SU-DHL-6 (cell line): ENCODE data around the gene TRAPPC4.

Experiments
- H2AFZ ChIP-seq: fragments of 200-600 bp; sonication (generic); 2 replicates; pipeline ENCODE4 v1.6.1; 2014; ENCODE audit warnings: low read depth, mild to moderate bottlenecking, moderate library complexity, mixed read lengths, antibody characterized with exemption, low read length; ENCODE audit not compliant: severe bottlenecking
- H3F3A ChIP-seq: fragments of 200-600 bp; shearing (Covaris generic); 2 replicates; pipeline ENCODE4 v1.6.0; 2016; ENCODE audit warnings: antibody characterized with exemption, mild to moderate bottlenecking; ENCODE audit not compliant: insufficient read depth
- H3K27ac ChIP-seq: fragments of 200-600 bp; sonication (generic); 2 replicates; pipeline ENCODE4 v1.5.1; 2016; ENCODE audit warnings: low read depth, mild to moderate bottlenecking, low read length, moderate library complexity, mixed read lengths
- H3K27me3 ChIP-seq: fragments of 200-600 bp; sonication (generic), shearing (Covaris generic); 2 replicates; pipeline ENCODE4 v1.6.0; 2014; ENCODE audit warnings: mild to moderate bottlenecking, low read length
- H3K36me3 ChIP-seq: fragments of 200-600 bp; sonication (generic); 2 replicates; pipeline ENCODE4 v1.6.1; 2014; ENCODE audit warnings: mild to moderate bottlenecking, low read length, mixed read lengths
- H3K4me2 ChIP-seq: fragments of 300-600, 200-600 bp; shearing (Covaris generic), sonication (generic); 2 replicates; pipeline ENCODE4 v1.6.0; 2014; ENCODE audit warnings: low read length, low read depth, mild to moderate bottlenecking; ENCODE audit not compliant: poor library complexity, severe bottlenecking
- H3K4me3 ChIP-seq: fragments of 200-600 bp; sonication (generic); 2 replicates; pipeline ENCODE4 v1.5.1; 2014; ENCODE audit warnings: antibody characterized with exemption, low read length, mild to moderate bottlenecking, mixed read lengths; ENCODE audit not compliant: insufficient read depth, poor library complexity, severe bottlenecking
- H3K79me2 ChIP-seq: fragments of 200-600 bp; sonication (generic); 2 replicates; pipeline ENCODE4 v1.6.1; 2014; ENCODE audit warnings: mild to moderate bottlenecking, low read length, moderate library complexity; ENCODE audit not compliant: insufficient read depth
- H3K9ac ChIP-seq: fragments of 200-600 bp; sonication (generic); 2 replicates; pipeline ENCODE4 v1.7.0; 2014; ENCODE audit warnings: mild to moderate bottlenecking, low read length
- H3K9me2 ChIP-seq: fragments of 200-600 bp; sonication (generic); replicated peaks from 2 replicates; pipeline ENCODE4 v1.6.1; 2014; ENCODE audit warnings: low read length; ENCODE audit not compliant: insufficient read depth
- H3K9me3 ChIP-seq: fragments of 200-600 bp; sonication (generic); 2 replicates; pipeline ENCODE4 v1.6.1; 2014; ENCODE audit warnings: low read length, mixed read lengths; ENCODE audit not compliant: insufficient read depth
- H4K20me1 ChIP-seq: fragments of 200-600 bp; sonication (generic); 2 replicates; pipeline ENCODE4 v1.6.1; 2014; ENCODE audit warnings: low read depth, mild to moderate bottlenecking, antibody characterized with exemption, low read length, moderate library complexity, mixed read lengths
- EZH2phosphoT487 ChIP-seq: fragments of 200-600 bp; sonication (generic), shearing (Covaris generic); conservative IDR thresholded peaks from 2 replicates; pipeline ENCODE4 v1.6.1; 2018; ENCODE audit warnings: mild to moderate bottlenecking, antibody characterized with exemption, low read length, moderate library complexity, mixed read lengths
- TF ChIP-seq, protein P1 (sequence below): fragments of 200-600 bp; sonication (generic); IDR thresholded peaks from one replicate; pipeline ENCODE4 v1.5.1; 2017; ENCODE audit warnings: antibody characterized with exemption, mild to moderate bottlenecking, low read length, moderate library complexity; ENCODE audit not compliant: insufficient read depth, poor library complexity, severe bottlenecking

The TRAPPC4 gene

DNA sequence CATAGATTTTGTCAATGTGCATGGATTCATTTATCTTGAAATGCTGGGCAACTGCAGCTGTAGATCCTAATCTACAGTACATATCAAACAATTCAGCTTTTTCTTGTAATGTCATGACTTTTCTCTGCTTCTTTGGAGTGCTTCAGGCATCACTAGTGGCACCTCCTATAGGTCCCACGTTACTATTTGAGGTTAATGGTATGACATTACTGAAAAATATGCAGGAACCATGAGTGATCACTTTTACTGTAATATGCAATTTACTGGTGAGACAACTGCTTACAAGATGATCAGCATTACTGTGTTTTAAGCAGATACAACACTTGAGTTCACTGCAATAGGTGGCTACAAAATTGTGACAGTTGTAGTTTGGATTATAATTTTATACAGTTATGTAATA lies 17.7 kb upstream of the TRAPPC4 start:
- H3K36me3 ChIP-seq: 0 out of 2 replicates have a peak, but pooled peaks cover 4% of the 10 kb centered on the region
- no peaks in the 10 kb centered on the region for H3K27me3 ChIP-seq
- H3K79me2 ChIP-seq: peaks cover 43% of the 10 kb centered on the region

DNA sequence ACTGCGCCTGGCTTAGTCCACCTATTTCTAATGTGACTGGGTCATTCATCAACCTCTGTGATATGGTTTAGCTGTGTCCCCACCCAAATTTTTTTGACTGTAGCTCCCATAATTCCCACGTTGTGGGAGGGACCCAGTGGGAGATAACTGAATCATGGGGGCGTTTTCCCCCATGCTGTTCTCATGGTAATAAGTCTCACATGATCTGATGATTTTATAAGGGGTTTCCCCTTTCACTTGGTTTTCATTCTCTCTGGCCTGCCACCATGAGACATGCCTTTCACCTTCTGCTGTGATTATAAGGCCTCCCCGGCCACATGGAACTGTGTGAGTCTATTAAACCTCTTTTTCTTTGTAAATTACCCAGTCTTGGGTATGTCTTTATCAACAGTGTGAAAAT lies 11.9 kb upstream of the TRAPPC4 start:
- Histone ChIP-seq H3K27me3 (no peaks in the 10 kb centered on the region), H4K20me1 (no peaks in the 10 kb centered on the region), H3K9me2 (no peaks in the 10 kb centered on the region), H2AFZ (no peak overlapping the region), H3K9ac (no peak overlapping the region), H3K36me3 (0 out of 2 replicates have a peak, but pooled peaks cover 7% of the 10 kb centered on the region), H3K9me3 (no peaks in the 10 kb centered on the region), H3K27ac (no peak overlapping the region), H3K4me2 (no peak overlapping the region), H3K79me2 (0 out of 2 replicates have a peak, but pooled peaks cover 4% of the 10 kb centered on the region), H3F3A (peaks cover 6% of the 10 kb centered on the region; the same call in 1 of the 2 replicates), H3K4me3 (no peak overlapping the region)
- no peak for TF ChIP-seq EZH2phosphoT487
- TF ChIP-seq, protein P1, sequence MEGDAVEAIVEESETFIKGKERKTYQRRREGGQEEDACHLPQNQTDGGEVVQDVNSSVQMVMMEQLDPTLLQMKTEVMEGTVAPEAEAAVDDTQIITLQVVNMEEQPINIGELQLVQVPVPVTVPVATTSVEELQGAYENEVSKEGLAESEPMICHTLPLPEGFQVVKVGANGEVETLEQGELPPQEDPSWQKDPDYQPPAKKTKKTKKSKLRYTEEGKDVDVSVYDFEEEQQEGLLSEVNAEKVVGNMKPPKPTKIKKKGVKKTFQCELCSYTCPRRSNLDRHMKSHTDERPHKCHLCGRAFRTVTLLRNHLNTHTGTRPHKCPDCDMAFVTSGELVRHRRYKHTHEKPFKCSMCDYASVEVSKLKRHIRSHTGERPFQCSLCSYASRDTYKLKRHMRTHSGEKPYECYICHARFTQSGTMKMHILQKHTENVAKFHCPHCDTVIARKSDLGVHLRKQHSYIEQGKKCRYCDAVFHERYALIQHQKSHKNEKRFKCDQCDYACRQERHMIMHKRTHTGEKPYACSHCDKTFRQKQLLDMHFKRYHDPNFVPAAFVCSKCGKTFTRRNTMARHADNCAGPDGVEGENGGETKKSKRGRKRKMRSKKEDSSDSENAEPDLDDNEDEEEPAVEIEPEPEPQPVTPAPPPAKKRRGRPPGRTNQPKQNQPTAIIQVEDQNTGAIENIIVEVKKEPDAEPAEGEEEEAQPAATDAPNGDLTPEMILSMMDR: no peak

More for the DNA sequence above, 17.7 kb upstream of the TRAPPC4 start:
- no peak overlapping the region for H3K9ac ChIP-seq
- H3K4me3 ChIP-seq: no peak overlapping the region
- TF ChIP-seq, protein P1: no peak
- no peak for TF ChIP-seq EZH2phosphoT487
- no peaks in the 10 kb centered on the region for H4K20me1 ChIP-seq
- H3K27ac ChIP-seq: no peak overlapping the region
- H2AFZ ChIP-seq: no peak overlapping the region
- no peaks in the 10 kb centered on the region for H3K9me3 ChIP-seq
- no peaks in the 10 kb centered on the region for H3K9me2 ChIP-seq
- H3F3A ChIP-seq: no peaks in the 10 kb centered on the region
- H3K4me2 ChIP-seq: no peak overlapping the region

DNA sequence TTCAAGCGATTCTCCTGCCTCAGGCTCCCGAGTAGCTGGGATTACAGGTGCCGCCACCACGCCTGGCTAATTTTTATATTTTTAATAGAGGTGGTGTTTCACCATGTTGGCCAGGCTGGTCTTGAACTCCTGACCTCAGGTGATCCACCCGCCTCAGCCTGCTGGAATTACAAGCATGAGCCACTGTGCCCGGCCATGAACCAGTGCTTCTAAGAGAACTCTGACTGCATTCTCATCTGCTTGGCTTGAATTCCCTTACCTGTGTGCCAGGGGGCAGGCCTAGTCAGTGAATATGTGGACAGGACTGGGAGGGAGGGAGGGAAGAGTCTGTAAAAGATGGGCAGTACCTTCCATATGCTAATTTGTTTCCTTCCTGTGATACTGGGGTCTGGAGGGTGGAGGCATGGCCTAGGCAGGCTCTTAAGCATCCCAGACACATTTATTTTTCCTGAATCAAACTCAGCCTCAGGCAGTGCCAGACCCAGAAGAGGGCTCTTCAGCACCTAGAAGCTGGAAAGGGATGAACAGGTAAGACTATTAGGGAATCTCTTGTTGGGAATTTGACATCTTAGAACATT lies 7.0 kb upstream of the TRAPPC4 start:
- Histone ChIP-seq H3K9ac (no peak overlapping the region), H3K27ac (no peak overlapping the region), H3K9me3 (no peaks in the 10 kb centered on the region), H2AFZ (no peak overlapping the region), H3K4me3 (no peak overlapping the region), H3K36me3 (peaks cover 22% of the 10 kb centered on the region), H3K4me2 (no peak overlapping the region), H4K20me1 (peaks cover 4% of the 10 kb centered on the region; the same call in 1 of the 2 replicates), H3F3A (peaks cover 46% of the 10 kb centered on the region), H3K9me2 (no peaks in the 10 kb centered on the region), H3K79me2 (peaks cover 14% of the 10 kb centered on the region), H3K27me3 (no peaks in the 10 kb centered on the region)
- TF ChIP-seq, protein P1: no peak
- TF ChIP-seq EZH2phosphoT487: no peak
